Ovary (tissue), 9 donors: Measurements from ENCODE around the gene SLIT3. TPM values are rescaled to one million over a fixed set of nuclear protein-coding genes. Genes with fewer than 3 reads are reported as not detected.

Experiments
- DNase-seq, 5 donors: peaks; one replicate each; pipeline ENCODE4 v3.0.0-alpha.2; 2019 to 2020
- H3K27ac ChIP-seq, 2 donors: fragments of 200-600 bp; one replicate each; pipeline versions ENCODE4 v1.5.1 to v1.8.0; 2019 to 2022
- H3K27me3 ChIP-seq: fragments of 200-600 bp; one replicate; pipeline ENCODE4 v1.8.0; 2022
- H3K36me3 ChIP-seq: fragments of 200-600 bp; sonication (generic); one replicate; pipeline ENCODE4 v1.5.1; 2019
- H3K4me1 ChIP-seq: one replicate; pipeline ENCODE4 v1.8.1; 2013; ENCODE audit warnings: mild to moderate bottlenecking, moderate library complexity; ENCODE audit not compliant: insufficient read depth
- H3K4me3 ChIP-seq: fragments of 200-600 bp; sonication (generic); one replicate; pipeline ENCODE4 v1.5.1; 2017
- H3K9me3 ChIP-seq, 2 donors: fragments of 200-600 bp in 1 of 2; sonication (generic) in 1 of 2; one replicate each; pipeline versions ENCODE4 v1.5.1 to v1.8.1; 2013 to 2019; ENCODE audit warnings: mild to moderate bottlenecking in 1 of 2, moderate library complexity in 1 of 2
- CTCF ChIP-seq, 3 donors: fragments of 450-650 bp in 2 of 3; fragments of 200-600 bp in 1 of 3; IDR thresholded peaks; one replicate each; pipeline versions ENCODE4 v1.5.1 to v1.8.0; 2016 to 2022; ENCODE audit warnings: antibody characterized with exemption in 3 of 3, mild to moderate bottlenecking in 1 of 3
- EP300 ChIP-seq: sonication (generic); formaldehyde crosslinking; IDR thresholded peaks from one replicate; pipeline ENCODE4 v1.6.1; 2017; ENCODE audit warnings: antibody characterized with exemption
- POLR2A ChIP-seq: fragments of 450-650 bp; IDR thresholded peaks from one replicate; pipeline ENCODE4 v1.6.1; 2017; ENCODE audit warnings: antibody characterized with exemption, mild to moderate bottlenecking, moderate library complexity
- whole genome bisulfite sequencing, 3 donors: extraction: QIAGEN DNeasy Blood & Tissue Kit in 1 of 3; methylation state at CpG; one replicate each; pipeline versions ENCODE4 v1.1.5 to v1.1.7; 2013 to 2017; 5-methylcytosine and 5-hydroxymethylcytosine counted together
- intact Hi-C, 4 donors: fragments of 100-400 bp; cut with DNase I; formaldehyde crosslinking; loops; one replicate each; pipeline versions ENCODE4 v1.11.0 to v1.15.1; 2022 to 2023
- polyA plus RNA-seq, 2 donors: library from polyadenylated mRNA; stranded (reverse); fragments of 200-250 nt in 1 of 2; fragments of 350-450 nt in 1 of 2; fragmentation: Illumina TruSeq in 1 of 2; extraction: RNeasy Lipid Tissue Mini Kit (QIAGEN cat#74804) in 1 of 2; gene quantifications; one replicate each; pipeline ENCODE4 v1.2.3, GENCODE V29; 2013 to 2014
- total RNA-seq, 7 donors: library from RNA; depleted of rRNA in 2 of 7; stranded (reverse); fragments of >200 nt in 2 of 7; fragmentation: NEBNext Ultra II Directional in 3 of 7; extraction: Animal tissue kit (Norgen Biotek cat#: 25700) in 3 of 7; gene quantifications; one replicate each; pipeline versions ENCODE4 v1.1.0 to v1.2.4, GENCODE V29; 2016 to 2023
- donor health status: DM: no; HTN: no; CAD: no; lungs with moderate emphysema.
- donor health status: DM: no; HTN: no; CAD: no.
- donor health status: Bipolar disorder and iron deficiency.
- donor health status: DM: yes; HTN: yes; CAD: no.
- donor health status: DM: no; HTN: no; CAD: no.
- donor health status: DM: yes; HTN: yes; CAD: no.

The SLIT3 gene
- total and polyA plus RNA-seq, 9 donors, result 10.3 to 106 (median 24.4) TPM

- WGBS, 3 donors, result 79 to 85% (median 79%) methylated on average over 7 of the region's 7 CpGs
- intact Hi-C loops, result no loop called here
Observed at GRCh38 chr5:169268019-169268418, 32.9 kb downstream of the SLIT3 start.

GRCh38 chr5:169265888-169266287, 35.1 kb downstream of the SLIT3 start:
- H3K36me3 ChIP-seq, result no peaks in the 10 kb centered on the region
- no peaks in the 10 kb centered on the region for H3K4me1 ChIP-seq
- H3K9me3 ChIP-seq, result no peaks in the 10 kb centered on the region
- TF ChIP-seq EP300 (no peak), CTCF (IDR thresholded peaks at IDR 0.05) (no peak)
- H3K27ac ChIP-seq, result no peak overlapping the region
- 89 to 94% (median 91%) methylated on average over 3 of the region's 3 CpGs for WGBS, 3 donors
- H3K27me3 ChIP-seq, result no peaks in the 10 kb centered on the region
- intact Hi-C loops, result no loop called here
- no peak overlapping the region for H3K4me3 ChIP-seq
- no peak for DNase-seq

More at GRCh38 chr5:169268019-169268418, 32.9 kb downstream of the SLIT3 start:
- Histone ChIP-seq H3K4me3 (no peak overlapping the region), H3K36me3 (no peaks in the 10 kb centered on the region), H3K27ac (no peak overlapping the region), H3K9me3 (no peaks in the 10 kb centered on the region), H3K27me3 (no peaks in the 10 kb centered on the region), H3K4me1 (no peaks in the 10 kb centered on the region)
- TF ChIP-seq POLR2A (no peak), EP300 (no peak), CTCF (IDR thresholded peaks at IDR 0.05) (no peak)
- no peak for DNase-seq

- 7 to 21% (median 9%) methylated on average over 7 of the region's 7 CpGs for WGBS, 3 donors
Observed at GRCh38 chr5:169263591-169263990, 37.3 kb downstream of the SLIT3 start.

GRCh38 chr5:169260896-169261569, 39.9 kb downstream of the SLIT3 start:
- intact Hi-C loops, result no loop called here
- Histone ChIP-seq H3K36me3 (no peaks in the 10 kb centered on the region), H3K9me3 (no peaks in the 10 kb centered on the region), H3K4me1 (no peaks in the 10 kb centered on the region), H3K27ac (no peak overlapping the region), H3K27me3 (no peaks in the 10 kb centered on the region), H3K4me3 (no peak overlapping the region)
- WGBS, 3 donors, result 38 to 47% (median 43%) methylated on average over 3 of the region's 3 CpGs
- DNase-seq, result no peak
- TF ChIP-seq POLR2A, result no peak
- no peak for TF ChIP-seq CTCF (IDR thresholded peaks at IDR 0.05)
- TF ChIP-seq EP300, result no peak

More at GRCh38 chr5:169263591-169263990, 37.3 kb downstream of the SLIT3 start:
- H3K4me3 ChIP-seq, result no peak overlapping the region
- H3K4me1 ChIP-seq, result no peaks in the 10 kb centered on the region
- TF ChIP-seq EP300 (no peak), POLR2A (no peak), CTCF (IDR thresholded peaks at IDR 0.05) (no peak)
- H3K9me3 ChIP-seq, result no peaks in the 10 kb centered on the region
- intact Hi-C loops, result no loop called here
- no peak overlapping the region for H3K27ac ChIP-seq
- no peaks in the 10 kb centered on the region for H3K36me3 ChIP-seq
- no peak for DNase-seq
- no peaks in the 10 kb centered on the region for H3K27me3 ChIP-seq
